ENCODE data around the gene PLA2G12A. TPM values are rescaled to one million over a fixed set of nuclear protein-coding genes. Genes with fewer than 3 reads are reported as not detected.

PLA2G12A gene
- total RNA-seq, 1 donor from 2014 or later: 43.4 TPM

DNA sequence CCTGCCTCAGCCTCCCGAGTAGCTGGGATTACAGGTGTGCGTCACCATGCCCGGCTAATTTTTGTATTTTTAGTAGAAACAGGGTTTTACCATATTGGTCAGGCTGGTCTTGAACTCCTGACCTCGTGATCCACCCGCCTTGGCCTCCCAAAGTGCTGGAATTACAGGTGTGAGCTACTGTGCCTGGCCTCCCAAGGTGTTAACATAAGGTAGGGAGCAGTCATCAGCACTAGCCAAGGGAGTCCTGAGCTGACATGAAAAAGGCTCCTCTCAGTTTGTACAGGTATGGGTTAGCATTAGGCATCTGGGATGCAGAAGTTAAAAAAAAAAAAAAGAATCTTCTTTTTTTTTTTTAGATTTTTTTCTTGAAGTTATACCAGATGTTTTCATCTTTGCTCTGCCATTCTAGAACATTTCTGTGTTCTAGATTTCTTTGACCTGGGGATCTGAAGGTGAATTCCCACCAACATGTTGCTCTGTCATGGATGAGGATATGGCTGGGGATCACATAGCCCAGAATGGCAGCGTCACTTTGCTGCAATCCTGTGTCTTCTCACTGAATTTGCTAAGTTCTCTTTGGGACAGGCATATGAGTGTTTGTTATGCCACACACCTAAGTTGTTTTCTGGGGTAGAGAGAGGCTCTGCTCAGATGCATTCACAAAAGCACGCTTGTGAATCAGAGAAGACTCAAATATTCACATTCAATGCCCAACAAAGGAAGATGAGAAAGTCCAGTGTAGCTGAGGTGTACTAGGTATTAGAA lies 24.4 kb upstream of the PLA2G12A start:
- Mint-ChIP-seq H3K9me3 (ENCODE audit: low read depth) (no peaks in the 10 kb centered on the region), H3K36me3 (ENCODE audit: low read depth) (no peaks in the 10 kb centered on the region), H3K27me3 (ENCODE audit: low read depth) (peaks cover 8% of the 10 kb centered on the region), H3K4me1 (ENCODE audit: low read depth) (no peaks in the 10 kb centered on the region), H3K4me3 (ENCODE audit: unreplicated experiment) (no peak overlapping the region), H3K27ac (ENCODE audit: unreplicated experiment) (no peak overlapping the region)
- no peak for DNase-seq (ENCODE audit: low spot score)
- TF ChIP-seq, protein P1, sequence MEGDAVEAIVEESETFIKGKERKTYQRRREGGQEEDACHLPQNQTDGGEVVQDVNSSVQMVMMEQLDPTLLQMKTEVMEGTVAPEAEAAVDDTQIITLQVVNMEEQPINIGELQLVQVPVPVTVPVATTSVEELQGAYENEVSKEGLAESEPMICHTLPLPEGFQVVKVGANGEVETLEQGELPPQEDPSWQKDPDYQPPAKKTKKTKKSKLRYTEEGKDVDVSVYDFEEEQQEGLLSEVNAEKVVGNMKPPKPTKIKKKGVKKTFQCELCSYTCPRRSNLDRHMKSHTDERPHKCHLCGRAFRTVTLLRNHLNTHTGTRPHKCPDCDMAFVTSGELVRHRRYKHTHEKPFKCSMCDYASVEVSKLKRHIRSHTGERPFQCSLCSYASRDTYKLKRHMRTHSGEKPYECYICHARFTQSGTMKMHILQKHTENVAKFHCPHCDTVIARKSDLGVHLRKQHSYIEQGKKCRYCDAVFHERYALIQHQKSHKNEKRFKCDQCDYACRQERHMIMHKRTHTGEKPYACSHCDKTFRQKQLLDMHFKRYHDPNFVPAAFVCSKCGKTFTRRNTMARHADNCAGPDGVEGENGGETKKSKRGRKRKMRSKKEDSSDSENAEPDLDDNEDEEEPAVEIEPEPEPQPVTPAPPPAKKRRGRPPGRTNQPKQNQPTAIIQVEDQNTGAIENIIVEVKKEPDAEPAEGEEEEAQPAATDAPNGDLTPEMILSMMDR (IDR thresholded peaks at IDR 0.05): no peak

DNA sequence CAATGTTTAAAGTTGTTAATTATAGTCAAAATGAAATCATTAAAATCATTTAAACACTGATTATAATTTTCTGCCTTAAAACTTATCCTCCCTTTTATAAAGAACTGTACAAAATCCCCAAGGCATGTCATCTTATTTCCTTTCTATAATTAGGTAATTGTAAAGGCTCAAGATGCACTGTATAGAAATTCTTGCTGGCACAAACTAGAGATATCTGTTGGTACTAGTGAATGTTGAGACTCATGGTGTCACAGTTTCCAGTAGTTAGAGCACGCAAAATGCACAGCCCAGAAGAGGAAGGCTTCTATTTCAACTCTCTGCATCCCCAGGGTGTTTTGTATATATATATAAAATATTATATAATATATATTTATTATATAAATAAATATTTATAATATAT lies 22.7 kb upstream of the PLA2G12A start:
- H3K36me3 Mint-ChIP-seq (ENCODE audit: low read depth): no peaks in the 10 kb centered on the region
- H3K4me1 Mint-ChIP-seq (ENCODE audit: low read depth): no peaks in the 10 kb centered on the region
- no peak overlapping the region for H3K27ac Mint-ChIP-seq (ENCODE audit: unreplicated experiment)
- peaks cover 8% of the 10 kb centered on the region for H3K27me3 Mint-ChIP-seq (ENCODE audit: low read depth)
- DNase-seq (ENCODE audit: low spot score): no peak
- H3K4me3 Mint-ChIP-seq (ENCODE audit: unreplicated experiment): no peak overlapping the region
- no peaks in the 10 kb centered on the region for H3K9me3 Mint-ChIP-seq (ENCODE audit: low read depth)
- TF ChIP-seq, protein P1 (IDR thresholded peaks at IDR 0.05): no peak

DNA sequence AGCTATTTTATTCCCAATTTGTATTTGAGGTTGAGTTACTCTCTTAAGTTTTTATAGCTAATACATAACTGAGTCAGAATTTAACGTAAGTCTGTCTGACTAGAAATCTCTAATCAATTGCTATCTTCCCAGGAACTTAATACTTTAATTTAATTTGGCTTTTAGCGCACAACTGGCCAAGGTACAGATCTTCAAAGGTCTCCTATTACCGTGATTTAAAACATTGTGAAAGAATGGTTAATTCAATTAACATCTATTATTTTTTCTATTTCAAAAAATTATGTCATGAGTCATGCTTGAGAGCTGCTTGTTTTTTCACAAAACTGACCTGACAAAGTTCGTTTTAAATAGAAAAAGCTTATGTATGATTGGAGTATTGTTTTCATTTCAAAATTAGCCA lies 22.0 kb upstream of the PLA2G12A start:
- Mint-ChIP-seq H3K36me3 (ENCODE audit: low read depth) (no peaks in the 10 kb centered on the region), H3K27ac (ENCODE audit: unreplicated experiment) (no peak overlapping the region), H3K4me3 (ENCODE audit: unreplicated experiment) (no peak overlapping the region), H3K9me3 (ENCODE audit: low read depth) (no peaks in the 10 kb centered on the region), H3K27me3 (ENCODE audit: low read depth) (peaks cover 8% of the 10 kb centered on the region), H3K4me1 (ENCODE audit: low read depth) (no peaks in the 10 kb centered on the region)
- TF ChIP-seq, protein P1 (IDR thresholded peaks at IDR 0.05): no peak
- DNase-seq (ENCODE audit: low spot score): no peak

DNA sequence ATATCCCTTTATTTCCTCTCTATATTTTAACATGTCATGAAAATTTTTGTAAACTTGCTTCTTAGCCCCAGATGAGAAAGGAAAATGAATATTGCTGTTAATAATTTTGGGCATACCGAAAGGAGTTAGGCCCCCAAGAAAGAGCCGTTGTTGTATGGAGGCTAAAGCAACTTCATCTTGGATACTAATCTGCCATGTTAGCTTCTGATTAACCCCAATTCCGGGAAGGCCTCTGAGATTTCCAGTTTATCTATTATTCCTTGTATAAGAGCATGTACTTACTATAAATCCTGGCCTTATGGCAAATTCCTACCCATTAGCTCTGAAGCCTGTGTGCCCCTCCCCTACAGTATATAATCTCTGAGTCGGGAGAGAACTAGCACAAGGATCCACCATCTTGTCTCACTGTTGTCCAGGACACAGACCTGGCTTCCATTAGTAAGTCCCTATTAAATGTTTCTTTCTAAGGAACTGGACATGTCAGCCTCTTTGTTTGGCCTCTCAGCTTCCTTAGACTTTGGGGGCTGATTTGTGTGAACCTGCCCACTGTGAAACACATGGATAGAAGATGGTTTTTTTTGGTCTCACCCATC lies 20.9 kb upstream of the PLA2G12A start:
- H3K4me1 Mint-ChIP-seq (ENCODE audit: low read depth): no peaks in the 10 kb centered on the region
- H3K36me3 Mint-ChIP-seq (ENCODE audit: low read depth): no peaks in the 10 kb centered on the region
- TF ChIP-seq, protein P1 (IDR thresholded peaks at IDR 0.05): no peak
- H3K27me3 Mint-ChIP-seq (ENCODE audit: low read depth): peaks cover 7% of the 10 kb centered on the region
- DNase-seq (ENCODE audit: low spot score): no peak
- no peaks in the 10 kb centered on the region for H3K9me3 Mint-ChIP-seq (ENCODE audit: low read depth)
- H3K4me3 Mint-ChIP-seq (ENCODE audit: unreplicated experiment): no peak overlapping the region
- no peak overlapping the region for H3K27ac Mint-ChIP-seq (ENCODE audit: unreplicated experiment)

DNA sequence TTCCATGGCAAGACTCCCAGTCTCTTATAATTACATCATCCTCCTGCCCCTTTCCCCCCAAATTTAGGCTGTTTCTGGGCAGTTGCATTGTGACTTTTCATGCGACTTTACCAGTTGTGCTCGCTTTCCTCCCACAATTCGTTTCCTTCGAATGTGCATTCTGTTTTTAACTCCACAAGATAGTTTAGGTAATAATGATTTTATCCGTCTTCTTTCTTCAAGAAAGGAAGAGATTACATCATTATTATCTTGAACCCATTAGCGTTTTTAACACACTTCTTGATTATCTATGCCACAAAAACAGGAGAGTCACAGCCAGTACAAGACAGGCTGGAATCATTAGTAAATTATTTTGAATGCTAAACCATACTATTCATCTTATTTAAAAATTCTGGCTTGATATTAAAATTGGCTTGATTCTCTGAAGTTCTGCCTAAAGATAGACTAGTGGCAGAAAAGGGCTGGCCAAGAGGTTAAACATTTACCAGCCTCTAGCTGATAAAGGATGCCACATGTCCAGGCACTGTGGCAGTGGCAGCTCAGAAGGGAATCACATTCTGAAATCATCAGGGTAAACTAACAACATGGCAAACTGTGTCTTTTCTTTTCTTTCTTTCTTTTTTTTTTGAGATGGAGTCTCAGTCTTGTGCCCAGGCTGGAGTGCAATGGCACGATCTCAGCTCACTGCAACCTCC lies 19.7 kb upstream of the PLA2G12A start:
- H3K4me3 Mint-ChIP-seq (ENCODE audit: unreplicated experiment): no peak overlapping the region
- no peaks in the 10 kb centered on the region for H3K4me1 Mint-ChIP-seq (ENCODE audit: low read depth)
- DNase-seq (ENCODE audit: low spot score): no peak
- TF ChIP-seq, protein P1 (IDR thresholded peaks at IDR 0.05): no peak
- H3K9me3 Mint-ChIP-seq (ENCODE audit: low read depth): no peaks in the 10 kb centered on the region
- H3K36me3 Mint-ChIP-seq (ENCODE audit: low read depth): no peaks in the 10 kb centered on the region
- no peak overlapping the region for H3K27ac Mint-ChIP-seq (ENCODE audit: unreplicated experiment)
- H3K27me3 Mint-ChIP-seq (ENCODE audit: low read depth): peaks cover 14% of the 10 kb centered on the region
